ENCODE measurements around the gene ZMIZ2. TPM values are rescaled to one million over a fixed set of nuclear protein-coding genes. Genes with fewer than 3 reads are reported as not detected.

ZMIZ2 gene
- total RNA-seq, 2 donors from 2014 or later = 23.4 to 38.9 TPM

- Histone ChIP-seq H3K4me3 (no peak overlapping the region), H3K27me3 (replicated peaks; ENCODE audit: insufficient read depth) (no peaks in the 10 kb centered on the region), H3K9me3 (no peaks in the 10 kb centered on the region), H3K36me3 (peaks cover 37% of the 10 kb centered on the region), H3K27ac (no peak overlapping the region), H3K4me1 (ENCODE audit: control insufficient read depth in 1 of 2, low read depth in 2 of 2) (no peaks in the 10 kb centered on the region)
- no peak for TF ChIP-seq CTCF (IDR thresholded peaks at IDR 0.05)
- ATAC-seq (ENCODE audit: insufficient number of reproducible peaks, low FRiP score, low read depth) (no peak), DNase-seq (ENCODE audit: low spot score) (no peak)
These were observed 38.6 kb upstream of the ZMIZ2 start for GRCh38 chr7:44709945-44710596.

GRCh38 chr7:44711528-44711927 lies 37.1 kb upstream of the ZMIZ2 start:
- no peaks in the 10 kb centered on the region for H3K9me3 ChIP-seq
- DNase-seq (ENCODE audit: low spot score) (no peak), ATAC-seq (ENCODE audit: insufficient number of reproducible peaks, low FRiP score, low read depth) (no peak)
- no peak overlapping the region for H3K4me3 ChIP-seq
- TF ChIP-seq CTCF (IDR thresholded peaks at IDR 0.05) = no peak
- no peaks in the 10 kb centered on the region for H3K4me1 ChIP-seq (ENCODE audit: control insufficient read depth in 1 of 2, low read depth in 2 of 2)
- no peaks in the 10 kb centered on the region for H3K27me3 ChIP-seq (replicated peaks; ENCODE audit: insufficient read depth)
- H3K36me3 ChIP-seq = peaks cover 33% of the 10 kb centered on the region
- no peak overlapping the region for H3K27ac ChIP-seq

- ATAC-seq (ENCODE audit: insufficient number of reproducible peaks, low FRiP score, low read depth) = no peak
- no peak for TF ChIP-seq CTCF (IDR thresholded peaks at IDR 0.05)
These were observed 36.6 kb upstream of the ZMIZ2 start for GRCh38 chr7:44712012-44712411.

GRCh38 chr7:44713141-44713540 lies 35.5 kb upstream of the ZMIZ2 start:
- Histone ChIP-seq H3K4me3 (no peak overlapping the region), H3K36me3 (peaks cover 21% of the 10 kb centered on the region)

More at GRCh38 chr7:44712012-44712411, 36.6 kb upstream of the ZMIZ2 start:
- peaks cover 32% of the 10 kb centered on the region for H3K36me3 ChIP-seq
- no peaks in the 10 kb centered on the region for H3K27me3 ChIP-seq (replicated peaks; ENCODE audit: insufficient read depth)
- no peaks in the 10 kb centered on the region for H3K4me1 ChIP-seq (ENCODE audit: control insufficient read depth in 1 of 2, low read depth in 2 of 2)
- H3K4me3 ChIP-seq = no peak overlapping the region
- no peak for DNase-seq (ENCODE audit: low spot score)
- H3K9me3 ChIP-seq = no peaks in the 10 kb centered on the region
- no peak overlapping the region for H3K27ac ChIP-seq

More at GRCh38 chr7:44713141-44713540, 35.5 kb upstream of the ZMIZ2 start:
- no peaks in the 10 kb centered on the region for H3K27me3 ChIP-seq (replicated peaks; ENCODE audit: insufficient read depth)
- ATAC-seq (ENCODE audit: insufficient number of reproducible peaks, low FRiP score, low read depth) (no peak), DNase-seq (ENCODE audit: low spot score) (no peak)
- TF ChIP-seq CTCF (IDR thresholded peaks at IDR 0.05) = no peak
- H3K4me1 ChIP-seq (ENCODE audit: control insufficient read depth in 1 of 2, low read depth in 2 of 2) = no peaks in the 10 kb centered on the region
- H3K9me3 ChIP-seq = no peaks in the 10 kb centered on the region
- no peak overlapping the region for H3K27ac ChIP-seq

Data from thoracic aorta (tissue), 2 donors.